HepG2 (cell line): Measurements from ENCODE around the gene CASKIN2. TPM values are rescaled to one million over a fixed set of nuclear protein-coding genes. Genes with fewer than 3 reads are reported as not detected.

Source experiments
- ATAD3A ChIP-seq: sonication (generic); formaldehyde crosslinking; IDR thresholded peaks from 2 replicates; pipeline ENCODE4 v1.4.0; 2020; ENCODE audit warnings: missing genetic modification reagents
- CHCHD3 ChIP-seq: sonication (generic); formaldehyde crosslinking; IDR thresholded peaks from 2 replicates; pipeline ENCODE4 v1.8.0; 2022; ENCODE audit warnings: mild to moderate bottlenecking, missing genetic modification reagents, moderate library complexity
- CTCF ChIP-seq: sonication (generic); formaldehyde crosslinking; IDR thresholded peaks from 2 replicates; pipeline ENCODE4 v1.5.0; 2020; ENCODE audit warnings: mild to moderate bottlenecking, missing genetic modification reagents, moderate library complexity
- EEA1 ChIP-seq: sonication (generic); formaldehyde crosslinking; IDR thresholded peaks from 2 replicates; pipeline ENCODE4 v1.5.1; 2020; ENCODE audit warnings: mild to moderate bottlenecking, missing genetic modification reagents, borderline replicate concordance
- ETV5 ChIP-seq: IDR thresholded peaks from 2 replicates; pipeline ENCODE4 v1.6.1; 2018; ENCODE audit warnings: missing biosample characterization, missing genetic modification reagents, inconsistent platforms, borderline replicate concordance
- GATAD1 ChIP-seq: IDR thresholded peaks from 2 replicates; pipeline ENCODE4 v1.6.1; 2016; ENCODE audit warnings: missing genetic modification reagents, missing compliant biosample characterization
- HNF4A ChIP-seq: sonication (generic); formaldehyde crosslinking; IDR thresholded peaks from 2 replicates; pipeline ENCODE4 v1.4.0; 2020; ENCODE audit warnings: missing genetic modification reagents
- ISX ChIP-seq: sonication (generic); formaldehyde crosslinking; conservative IDR thresholded peaks from 2 replicates; pipeline ENCODE4 v1.5.0; 2020; ENCODE audit warnings: missing genetic modification reagents
- MAZ ChIP-seq, 2 experiments: sonication (generic) in 1 of 2; formaldehyde crosslinking in 1 of 2; IDR thresholded peaks; 2 replicates each; pipeline versions ENCODE4 v1.5.0 to v1.6.1; 2012 to 2020; ENCODE audit warnings: low read depth in 2 of 2, mild to moderate bottlenecking in 2 of 2, borderline replicate concordance in 1 of 2, improper control_type of control experiment in 1 of 2, low read length in 1 of 2, missing genetic modification reagents in 1 of 2, moderate library complexity in 1 of 2
- MEIS2 ChIP-seq: sonication (generic); formaldehyde crosslinking; IDR thresholded peaks from 2 replicates; pipeline ENCODE4 v1.9.0; 2021; ENCODE audit warnings: mild to moderate bottlenecking, missing genetic modification reagents
- MXI1 ChIP-seq: IDR thresholded peaks from 3 replicates; pipeline ENCODE4 v1.6.1; 2012; ENCODE audit warnings: low read depth, low read length, inconsistent platforms, borderline replicate concordance
- NFIC ChIP-seq: IDR thresholded peaks from 2 replicates; pipeline ENCODE4 v1.6.1; 2012; ENCODE audit warnings: mild to moderate bottlenecking, low read length, inconsistent platforms
- PCBP1 ChIP-seq: fragments of 200-400 bp; formaldehyde crosslinking; IDR thresholded peaks from 2 replicates; pipeline ENCODE4 v1.6.1; 2017; ENCODE audit warnings: mild to moderate bottlenecking, low read depth, low read length, borderline replicate concordance
- POLR2AphosphoS5 ChIP-seq: IDR thresholded peaks from 2 replicates; pipeline ENCODE4 v1.6.1; 2012; ENCODE audit warnings: low read depth, low read length
- RXRA ChIP-seq: sonication (generic); formaldehyde crosslinking; IDR thresholded peaks from 2 replicates; pipeline ENCODE4 v1.5.1; 2020; ENCODE audit warnings: missing genetic modification reagents
- TAF1 ChIP-seq: sonication (generic); formaldehyde crosslinking; IDR thresholded peaks from 2 replicates; pipeline ENCODE4 v1.4.0; 2020; ENCODE audit warnings: missing genetic modification reagents
- TEAD2 ChIP-seq: sonication (generic); formaldehyde crosslinking; IDR thresholded peaks from 2 replicates; pipeline ENCODE4 v1.9.0; 2021; ENCODE audit warnings: missing genetic modification reagents
- TEAD3 ChIP-seq: optimal IDR thresholded peaks from 2 replicates; pipeline ENCODE3; 2016; ENCODE audit warnings: borderline replicate concordance
- ZHX2 ChIP-seq, 2 experiments: sonication (generic) in 1 of 2; formaldehyde crosslinking in 1 of 2; IDR thresholded peaks; 2 replicates each; pipeline versions ENCODE4 v1.6.1 to v1.9.0; 2014 to 2022; ENCODE audit warnings: antibody characterized with exemption in 1 of 2, borderline replicate concordance in 1 of 2, inconsistent platforms in 1 of 2, low read depth in 1 of 2, missing genetic modification reagents in 1 of 2
- ZNF615 ChIP-seq: sonication (generic); formaldehyde crosslinking; IDR thresholded peaks from 2 replicates; pipeline ENCODE4 v1.5.0; 2020; ENCODE audit warnings: mild to moderate bottlenecking, missing genetic modification reagents, borderline replicate concordance
- ZNF768 ChIP-seq: sonication (generic); formaldehyde crosslinking; IDR thresholded peaks from 2 replicates; pipeline ENCODE4 v1.4.0; 2020; ENCODE audit warnings: missing genetic modification reagents
- ZSCAN22 ChIP-seq: sonication (generic); formaldehyde crosslinking; IDR thresholded peaks from 2 replicates; pipeline ENCODE4 v1.4.0; 2020; ENCODE audit warnings: mild to moderate bottlenecking, missing genetic modification reagents
- polyA plus RNA-seq, 8 experiments: library from polyadenylated mRNA; depleted of rRNA in 3 of 8; stranded (reverse) in 7 of 8; unstranded in 1 of 8; fragments of >200 nt; fragmentation: Illumina TruSeq in 4 of 8; extraction: Trizol in 4 of 8; gene quantifications; 2 replicates each; pipeline versions ENCODE4 v1.2.1 to v1.2.3, GENCODE V29; 2011 to 2016; ENCODE audit warnings: low read depth in 4 of 8, missing spikeins in 1 of 8, mixed read lengths in 1 of 8; ENCODE audit not compliant: insufficient read depth in 1 of 8
- total RNA-seq, 5 experiments: library from RNA; depleted of rRNA; stranded (reverse); fragments of >200 nt; fragmentation: Illumina TruSeq; extraction: Trizol; gene quantifications; 2 replicates each; pipeline ENCODE4 v1.2.3, GENCODE V29; 2016; ENCODE audit warnings: low read depth in 1 of 5

Gene CASKIN2
- total and polyA plus RNA-seq, 2 of the 13 experiments (the other 11 are each of a cell fraction or from before 2014, with no cell fraction given) = 5.2 to 7.8 TPM

GRCh38 chr17:75555679-75556153, 40.4 kb upstream of the CASKIN2 start (continued):
- TF ChIP-seq GATAD1 (CRISPR knock-in tag) (0 out of 2 replicates have a peak, but pooled peaks have one; percentile 22), ISX (CRISPR knock-in tag) (no peak), RXRA (CRISPR knock-in tag) (peak; percentile 95), POLR2AphosphoS5 (no peak), ETV5 (CRISPR knock-in tag) (peak; percentile 8; the same call in 1 of the 2 replicates), ZNF768 (CRISPR knock-in tag) (0 out of 2 replicates have a peak, but pooled peaks have one; percentile 15), MAZ (IDR thresholded peaks at IDR 0.05; ENCODE audit: borderline replicate concordance, low read depth, low read length) (no peak), MAZ (CRISPR knock-in tag; IDR thresholded peaks at IDR 0.05; ENCODE audit: low read depth) (0 out of 2 replicates have a peak, but pooled peaks have one; percentile 23), MEIS2 (CRISPR knock-in tag) (no peak), ZNF615 (CRISPR knock-in tag) (no peak), CHCHD3 (no peak), CTCF (CRISPR knock-in tag) (0 out of 2 replicates have a peak, but pooled peaks have one; percentile 18), EEA1 (CRISPR knock-in tag) (peak; percentile 38; the same call in 1 of the 2 replicates), HNF4A (CRISPR knock-in tag) (peak; percentile 34; the same call in 1 of the 2 replicates), ZSCAN22 (CRISPR knock-in tag) (no peak), ZHX2 (IDR thresholded peaks at IDR 0.05; ENCODE audit: low read depth) (no peak), ZHX2 (CRISPR knock-in tag; IDR thresholded peaks at IDR 0.05; ENCODE audit: borderline replicate concordance) (no peak), TAF1 (CRISPR knock-in tag) (no peak), PCBP1 (0 out of 2 replicates have a peak, but pooled peaks have one; percentile 27), TEAD2 (CRISPR knock-in tag) (no peak), MXI1 (no peak), ATAD3A (CRISPR knock-in tag) (no peak), TEAD3 (CRISPR knock-in tag) (peak; percentile 78), NFIC (no peak)
